BLaER1 treated with 17β-estradiol and CSF1 and Interleukin-3, amounts not matched to agents 10 nM and 100 nM (cell line): ENCODE data around the gene STRADA.
A peak's percentile ranks its signal among the peaks of the same experiment; 100 is the strongest.

Experiments
- H3K27ac ChIP-seq, 11 experiments: shearing (Covaris generic); formaldehyde crosslinking; 2 replicates each; pipeline ENCODE4 v1.8.1; 2022
- H3K27me3 ChIP-seq, 11 experiments: shearing (Covaris generic); formaldehyde crosslinking; 2 replicates each; pipeline ENCODE4 v1.8.1; 2022
- H3K36me3 ChIP-seq, 11 experiments: shearing (Covaris generic); formaldehyde crosslinking; 2 replicates each; pipeline ENCODE4 v1.8.1; 2022
- H3K4me1 ChIP-seq, 10 experiments: shearing (Covaris generic); formaldehyde crosslinking; 2 replicates each; pipeline ENCODE4 v1.8.1; 2022
- H3K4me2 ChIP-seq, 11 experiments: shearing (Covaris generic); formaldehyde crosslinking; 2 replicates each; pipeline ENCODE4 v1.8.1; 2022
- H3K4me3 ChIP-seq, 10 experiments: shearing (Covaris generic); formaldehyde crosslinking; 2 replicates each; pipeline ENCODE4 v1.8.1; 2022
- H3K9ac ChIP-seq, 11 experiments: shearing (Covaris generic); formaldehyde crosslinking; 2 replicates each; pipeline ENCODE4 v1.8.1; 2022
- H3K9me3 ChIP-seq, 11 experiments: shearing (Covaris generic); formaldehyde crosslinking; replicated peaks in 1 of 11; 2 replicates each; pipeline ENCODE4 v1.8.1; 2022
- H4K20me1 ChIP-seq, 11 experiments: shearing (Covaris generic); formaldehyde crosslinking; 2 replicates each; pipeline ENCODE4 v1.8.1; 2022
- Cebpa-rat ChIP-seq, 11 experiments: shearing (Covaris generic); IDR thresholded peaks; 2 replicates each; pipeline ENCODE4 v1.8.1; 2022

The STRADA gene

DNA sequence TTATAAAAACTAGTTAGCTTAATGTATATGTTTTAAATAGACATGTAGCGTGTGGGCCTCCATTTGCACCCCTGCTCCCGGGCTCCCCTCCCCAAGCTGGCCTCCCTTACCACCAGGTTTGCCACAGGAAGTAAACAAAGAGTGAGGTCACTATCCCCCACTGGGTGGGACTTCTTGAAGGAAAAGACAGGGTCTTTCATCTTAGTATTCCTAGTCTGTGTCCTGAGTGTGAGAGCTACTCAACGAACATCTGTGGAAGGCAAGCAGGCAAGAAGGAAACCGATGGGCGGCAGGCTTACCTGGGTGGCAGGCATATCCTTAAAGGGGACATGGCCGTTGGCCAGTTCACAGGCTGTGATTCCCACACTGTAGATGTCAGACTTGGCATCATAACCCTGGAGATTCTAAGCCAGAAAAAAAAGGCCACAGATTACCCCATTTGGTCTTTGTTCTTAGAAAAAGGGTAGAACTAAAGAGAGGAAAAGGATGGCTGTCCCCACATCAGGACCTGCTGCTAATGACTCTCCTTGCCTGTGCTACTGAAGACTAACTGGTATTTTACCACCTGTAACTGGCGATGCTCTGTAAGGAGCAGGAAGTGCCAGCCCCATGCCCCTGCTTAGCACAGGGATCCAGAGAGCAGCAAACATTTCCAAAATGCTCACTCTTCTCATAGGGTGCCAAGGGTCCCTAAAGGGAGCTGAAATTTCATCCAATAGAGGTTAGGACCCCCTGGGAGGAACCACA, 35.1 kb downstream of the STRADA start:
- H3K27me3 ChIP-seq, result no peaks in the 10 kb centered on the region
- no peak overlapping the region for H3K4me3 ChIP-seq
- peak overlapping the region in 3 of 11 experiments; percentile 19 to 43 (median 23); a peak in 4 of 22 replicates for H3K27ac ChIP-seq
- H3K9me3 ChIP-seq, result no peaks in the 10 kb centered on the region
- peaks cover 51 to 57% (median 54%) of the 10 kb centered on the region in 10 experiments for H3K4me1 ChIP-seq
- peaks cover 0 to 54% (median 40%) of the 10 kb centered on the region in 11 experiments; a peak in 19 of 22 replicates for H4K20me1 ChIP-seq
- peaks cover 74 to 90% (median 83%) of the 10 kb centered on the region in 11 experiments for H3K36me3 ChIP-seq
- no peak for TF ChIP-seq Cebpa-rat (IDR thresholded peaks at IDR 0.05)
- peak overlapping the region; percentile 35 to 87 (median 65) for H3K4me2 ChIP-seq
- peak overlapping the region in 3 of 11 experiments; percentile 25 to 57 (median 41); a peak in 2 of 22 replicates for H3K9ac ChIP-seq

DNA sequence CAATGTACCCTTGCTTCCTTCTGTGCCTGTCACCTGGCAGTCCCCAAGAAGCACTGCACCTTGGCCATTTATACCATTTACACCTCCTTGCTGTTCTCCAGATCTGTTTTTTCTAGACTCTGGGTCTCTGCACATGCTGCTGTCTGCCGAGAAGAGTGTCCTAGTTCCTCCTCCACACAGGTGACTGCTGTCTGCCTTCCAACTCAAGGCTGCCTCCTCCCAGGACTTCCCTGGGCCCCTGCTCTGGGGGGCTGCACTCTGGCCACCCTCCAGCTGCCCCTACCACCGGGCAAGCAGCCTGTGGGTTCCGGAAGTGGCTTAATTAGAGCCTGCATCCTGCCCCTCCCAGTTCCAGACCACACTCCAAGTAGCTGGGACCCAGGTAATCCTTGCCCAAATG, 35.9 kb downstream of the STRADA start:
- no peaks in the 10 kb centered on the region for H3K9me3 ChIP-seq
- H3K9ac ChIP-seq, result peak overlapping the region in 6 of 11 experiments; percentile 11 to 36 (median 22); a peak in 3 of 22 replicates
- TF ChIP-seq Cebpa-rat (IDR thresholded peaks at IDR 0.05), result no peak
- no peaks in the 10 kb centered on the region for H3K27me3 ChIP-seq
- H3K36me3 ChIP-seq, result peaks cover 65 to 81% (median 75%) of the 10 kb centered on the region in 11 experiments
- peak overlapping the region; percentile 31 to 87 (median 65); a peak in 20 of 22 replicates for H3K4me2 ChIP-seq
- H4K20me1 ChIP-seq, result peaks cover 0 to 54% (median 40%) of the 10 kb centered on the region in 11 experiments; a peak in 19 of 22 replicates
- peaks cover 60 to 66% (median 63%) of the 10 kb centered on the region in 10 experiments for H3K4me1 ChIP-seq
- H3K4me3 ChIP-seq, result peak overlapping the region in 2 of 10 experiments; percentile 15 to 34; a peak in 2 of 20 replicates
- peak overlapping the region in 4 of 11 experiments; percentile 17 to 43 (median 28); a peak in 3 of 22 replicates for H3K27ac ChIP-seq

DNA sequence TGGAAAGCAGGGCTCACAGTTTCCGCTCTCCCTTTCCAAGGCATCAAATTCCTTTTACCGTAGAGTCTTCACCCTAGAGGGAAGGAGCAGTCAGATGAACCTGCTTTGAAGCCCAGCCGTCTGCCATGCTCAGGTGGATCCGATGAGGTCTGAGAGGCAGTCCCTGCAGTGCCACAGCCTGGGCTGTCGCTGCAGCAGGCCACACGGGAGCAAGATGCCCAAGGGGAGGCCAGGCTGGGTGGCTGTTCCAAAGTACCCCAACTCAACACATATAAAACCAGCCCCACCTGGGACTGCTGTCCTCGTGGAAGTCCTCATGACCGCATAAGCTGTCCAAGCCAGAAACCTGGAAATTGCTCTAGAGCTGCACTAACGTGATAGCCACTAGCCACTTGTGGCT, 36.8 kb downstream of the STRADA start:
- H3K4me2 ChIP-seq, result peak overlapping the region in 8 of 11 experiments; percentile 31 to 81 (median 52); a peak in 8 of 22 replicates
- no peak overlapping the region for H3K4me3 ChIP-seq
- H3K27ac ChIP-seq, result 0 out of 22 replicates have a peak overlapping the region, but pooled peaks of 2 of the 11 experiments have one; percentile 24 to 43
- TF ChIP-seq Cebpa-rat (IDR thresholded peaks at IDR 0.05), result no peak
- peak overlapping the region in 3 of 11 experiments; percentile 18 to 30 (median 25); a peak in 3 of 22 replicates for H3K9ac ChIP-seq
- H3K36me3 ChIP-seq, result peaks cover 57 to 73% (median 67%) of the 10 kb centered on the region in 11 experiments
- H3K27me3 ChIP-seq, result no peaks in the 10 kb centered on the region
- no peaks in the 10 kb centered on the region for H3K9me3 ChIP-seq
- peaks cover 0 to 54% (median 40%) of the 10 kb centered on the region in 11 experiments; a peak in 19 of 22 replicates for H4K20me1 ChIP-seq
- peaks cover 64 to 70% (median 67%) of the 10 kb centered on the region in 10 experiments for H3K4me1 ChIP-seq

GRCh38 chr17:63704259-63704576, 37.4 kb downstream of the STRADA start:
- no peaks in the 10 kb centered on the region for H3K9me3 ChIP-seq
- 0 out of 20 replicates have a peak overlapping the region, but pooled peaks of 2 of the 10 experiments have one; percentile 12 to 96 for H3K4me3 ChIP-seq
- H3K27ac ChIP-seq, result peak overlapping the region in 4 of 11 experiments; percentile 99 to 100 (median 100); a peak in 5 of 22 replicates
- no peak for TF ChIP-seq Cebpa-rat (IDR thresholded peaks at IDR 0.05)
- H3K9ac ChIP-seq, result peak overlapping the region in 10 of 11 experiments; percentile 4 to 99 (median 80); a peak in 11 of 22 replicates
- H3K4me1 ChIP-seq, result peaks cover 64 to 70% (median 67%) of the 10 kb centered on the region in 10 experiments
- peaks cover 0 to 54% (median 40%) of the 10 kb centered on the region in 11 experiments; a peak in 19 of 22 replicates for H4K20me1 ChIP-seq
- H3K4me2 ChIP-seq, result peak overlapping the region; percentile 89 to 99 (median 96); a peak in 19 of 22 replicates
- H3K36me3 ChIP-seq, result peaks cover 51 to 67% (median 60%) of the 10 kb centered on the region in 11 experiments
- no peaks in the 10 kb centered on the region for H3K27me3 ChIP-seq

- Histone ChIP-seq H3K27me3 (no peaks in the 10 kb centered on the region), H3K27ac (peak overlapping the region in 6 of 11 experiments; percentile 97 to 100 (median 100); a peak in 10 of 22 replicates), H3K36me3 (peaks cover 46 to 65% (median 56%) of the 10 kb centered on the region in 11 experiments), H4K20me1 (peaks cover 0 to 59% (median 45%) of the 10 kb centered on the region in 11 experiments; a peak in 19 of 22 replicates), H3K4me1 (peaks cover 64 to 70% (median 68%) of the 10 kb centered on the region in 10 experiments), H3K9ac (peak overlapping the region in 10 of 11 experiments; percentile 21 to 99 (median 94); a peak in 17 of 22 replicates), H3K4me3 (peak overlapping the region in 5 of 10 experiments; percentile 88 to 99 (median 96); a peak in 6 of 20 replicates), H3K4me2 (peak overlapping the region; percentile 89 to 99 (median 96); a peak in 21 of 22 replicates), H3K9me3 (no peaks in the 10 kb centered on the region)
- TF ChIP-seq Cebpa-rat (IDR thresholded peaks at IDR 0.05), result no peak
These were observed 37.9 kb downstream of the STRADA start for GRCh38 chr17:63703556-63704258.

GRCh38 chr17:63703029-63703428, 38.6 kb downstream of the STRADA start:
- peaks cover 69 to 77% (median 71%) of the 10 kb centered on the region in 10 experiments for H3K4me1 ChIP-seq
- H3K4me2 ChIP-seq, result peak overlapping the region; percentile 89 to 99 (median 96)
- peak overlapping the region; percentile 40 to 99 (median 92); a peak in 20 of 22 replicates for H3K9ac ChIP-seq
- peaks cover 39 to 65% (median 53%) of the 10 kb centered on the region in 11 experiments for H3K36me3 ChIP-seq
- no peaks in the 10 kb centered on the region for H3K9me3 ChIP-seq
- no peaks in the 10 kb centered on the region for H3K27me3 ChIP-seq
- TF ChIP-seq Cebpa-rat (IDR thresholded peaks at IDR 0.05), result no peak
- H3K27ac ChIP-seq, result peak overlapping the region in 10 of 11 experiments; percentile 55 to 100 (median 98); a peak in 17 of 22 replicates
- peak overlapping the region in 8 of 10 experiments; percentile 52 to 99 (median 92); a peak in 11 of 20 replicates for H3K4me3 ChIP-seq
- H4K20me1 ChIP-seq, result peaks cover 0 to 66% (median 52%) of the 10 kb centered on the region in 11 experiments; a peak in 19 of 22 replicates

DNA sequence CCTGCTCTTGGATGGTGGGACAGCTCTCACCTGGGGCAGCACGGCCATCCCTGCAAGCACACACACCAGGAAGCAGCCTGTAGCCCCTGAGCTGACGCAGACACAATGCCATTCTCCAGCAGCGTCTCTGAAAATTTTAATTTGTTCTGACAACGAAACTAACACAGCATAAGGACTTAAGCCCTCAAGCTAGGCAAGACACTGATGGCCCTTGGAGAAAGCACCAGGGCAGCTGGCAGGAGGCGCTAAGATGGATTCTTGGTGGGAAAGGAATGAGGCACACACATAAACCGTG, 38.9 kb downstream of the STRADA start:
- peak overlapping the region; percentile 89 to 99 (median 96) for H3K4me2 ChIP-seq
- H3K36me3 ChIP-seq, result peaks cover 39 to 65% (median 50%) of the 10 kb centered on the region in 11 experiments
- H3K4me3 ChIP-seq, result peak overlapping the region; percentile 43 to 99 (median 89); a peak in 17 of 20 replicates
- H3K4me1 ChIP-seq, result peaks cover 73 to 80% (median 75%) of the 10 kb centered on the region in 10 experiments
- TF ChIP-seq Cebpa-rat (IDR thresholded peaks at IDR 0.05), result no peak
- peak overlapping the region in 10 of 11 experiments; percentile 55 to 100 (median 98); a peak in 18 of 22 replicates for H3K27ac ChIP-seq
- H3K9ac ChIP-seq, result peak overlapping the region; percentile 64 to 99 (median 92); a peak in 19 of 22 replicates
- H3K9me3 ChIP-seq, result no peaks in the 10 kb centered on the region
- no peaks in the 10 kb centered on the region for H3K27me3 ChIP-seq
- H4K20me1 ChIP-seq, result peaks cover under 1 to 69% (median 55%) of the 10 kb centered on the region in 11 experiments; a peak in 20 of 22 replicates
